Fibroblast of villous mesenchyme (primary cell): ENCODE results near the gene AIPL1. TPM values are rescaled to one million over a fixed set of nuclear protein-coding genes. Genes with fewer than 3 reads are reported as not detected.

Experiments used
- DNase-seq: peaks from one replicate; pipeline ENCODE4 v3.0.0-alpha.2; 2010; ENCODE audit warnings: low read depth
- H3K4me3 ChIP-seq: 2 replicates; pipeline ENCODE4 v1.5.1; 2011; ENCODE audit warnings: low read depth, mild to moderate bottlenecking, low read length
- CTCF ChIP-seq: IDR thresholded peaks from 2 replicates; pipeline ENCODE4 v1.5.1; 2012; ENCODE audit warnings: low read depth, mild to moderate bottlenecking, low read length; ENCODE audit not compliant: insufficient read depth
- total RNA-seq: library from RNA; depleted of rRNA; stranded (reverse); fragments of >200 nt; gene quantifications from 2 replicates; pipeline ENCODE4 v1.2.3, GENCODE V29; 2012

Gene AIPL1
- total RNA-seq, 1 donor, result not detected

DNA sequence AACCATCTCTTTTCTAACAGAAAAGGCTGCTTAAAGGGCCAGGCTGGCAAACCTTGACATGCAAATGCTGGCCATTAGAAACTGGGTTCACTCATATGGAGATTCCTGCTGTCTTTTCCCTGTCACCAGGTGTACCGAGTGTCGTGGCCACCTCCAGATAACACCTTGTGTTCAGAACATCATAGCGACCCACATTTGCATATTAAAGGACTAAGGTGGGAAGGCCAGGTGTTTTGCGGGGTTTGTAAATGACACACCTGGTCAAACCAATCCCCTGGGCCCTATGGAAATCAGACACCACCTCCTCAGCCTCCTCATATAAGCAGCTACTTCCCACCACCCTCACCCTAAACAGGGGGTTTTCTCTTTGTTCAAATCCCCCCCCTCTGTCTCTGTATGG, 2.5 kb upstream of the AIPL1 start:
- TF ChIP-seq CTCF, result no peak
- H3K4me3 ChIP-seq, result no peak overlapping the region
- no peak for DNase-seq

DNA sequence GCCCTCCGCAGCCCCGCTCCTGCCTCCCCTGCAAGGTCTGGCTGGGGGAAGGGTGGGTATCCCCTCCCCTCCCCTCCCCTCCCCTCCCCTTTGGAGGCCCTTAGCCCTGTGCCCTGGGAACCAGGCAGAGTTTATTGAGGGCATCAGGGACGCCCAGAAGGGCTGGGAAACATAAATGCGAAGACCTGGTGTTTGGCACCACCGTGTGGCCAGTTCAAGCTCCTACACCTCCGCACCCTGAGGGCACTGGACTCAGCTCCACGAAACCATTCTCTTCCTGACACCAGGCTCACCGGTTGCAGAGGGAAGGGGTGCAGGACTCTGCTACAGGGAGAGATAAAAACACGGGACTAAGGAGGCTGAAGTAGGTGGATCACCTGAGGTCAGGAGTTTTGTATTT, 1.0 kb upstream of the AIPL1 start:
- TF ChIP-seq CTCF, result peak; percentile 86
- peak; percentile 64 for DNase-seq

DNA sequence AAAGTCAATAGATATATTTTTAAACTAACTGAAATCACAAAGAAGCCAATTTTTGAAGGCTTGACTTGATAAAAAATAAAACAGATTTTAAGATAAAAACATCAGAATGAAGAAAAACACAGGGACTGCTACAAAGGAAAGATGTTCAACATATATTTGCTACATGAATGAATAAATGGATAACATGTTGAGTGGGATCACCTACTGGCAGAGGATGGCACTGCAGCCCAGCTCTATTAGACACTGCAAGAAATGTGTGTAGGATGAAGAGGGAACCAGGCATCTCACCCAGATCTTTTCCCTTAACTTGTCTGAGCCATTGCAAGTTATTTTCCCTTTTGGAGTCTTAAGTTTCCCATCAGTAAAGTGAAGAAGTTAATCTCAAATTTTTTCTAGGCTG, 4.2 kb downstream of the AIPL1 start:
- H3K4me3 ChIP-seq, result no peak overlapping the region
- no peak for DNase-seq
- peak; percentile 32 for TF ChIP-seq CTCF

More for the DNA sequence above, 1.0 kb upstream of the AIPL1 start:
- H3K4me3 ChIP-seq, result no peak overlapping the region

- DNase-seq, result no peak
- TF ChIP-seq CTCF, result no peak
- H3K4me3 ChIP-seq, result no peak overlapping the region
Observed at GRCh38 chr17:6429266-6429665, 5.7 kb downstream of the AIPL1 start.

DNA sequence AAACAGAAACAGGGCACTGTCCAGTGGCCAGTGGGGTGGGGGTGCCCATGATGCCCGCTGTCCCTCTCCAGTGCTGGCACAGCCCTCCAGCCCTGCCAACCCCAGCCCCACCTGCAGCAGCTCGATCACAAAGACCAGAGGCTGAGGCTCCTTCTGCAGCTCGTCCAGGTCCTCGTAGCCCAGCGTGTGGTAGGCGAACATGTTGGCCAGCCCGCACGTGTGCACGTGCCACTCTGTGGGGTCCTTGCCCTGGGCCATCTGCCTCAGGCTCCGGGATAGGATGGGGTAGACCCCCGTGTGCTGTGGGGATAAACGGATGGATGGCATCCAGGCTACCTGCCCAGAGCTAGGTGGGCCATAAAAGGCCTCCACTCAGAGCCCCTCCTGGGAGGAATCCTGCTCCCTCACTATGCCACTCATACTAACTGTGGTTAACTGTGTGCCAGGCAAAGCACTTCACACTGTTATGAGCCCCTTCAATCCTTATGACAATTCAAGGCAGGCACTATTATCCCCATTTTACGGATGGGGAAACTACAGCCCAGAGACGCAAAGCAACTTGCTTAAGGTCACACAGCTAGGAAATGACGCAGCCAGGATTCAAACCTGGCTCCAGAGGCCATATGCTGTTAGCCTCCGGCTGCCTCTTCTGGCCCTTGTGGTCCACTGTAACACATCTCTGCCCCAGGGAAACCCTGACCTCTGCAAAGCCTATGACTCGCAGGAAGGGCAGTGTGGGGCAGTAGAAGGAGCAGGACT, 6.5 kb downstream of the AIPL1 start:
- DNase-seq, result no peak
- no peak overlapping the region for H3K4me3 ChIP-seq
- TF ChIP-seq CTCF, result no peak

GRCh38 chr17:6427279-6427781, 7.6 kb downstream of the AIPL1 start:
- TF ChIP-seq CTCF, result no peak

More at GRCh38 chr17:6427279-6427781, 7.6 kb downstream of the AIPL1 start:
- H3K4me3 ChIP-seq, result no peak overlapping the region
- peak; percentile 18 for DNase-seq
